HepG2 (cell line): ENCODE results near the gene SAC3D1. TPM values are rescaled to one million over a fixed set of nuclear protein-coding genes. Genes with fewer than 3 reads are reported as not detected.

Experiments
- ATAC-seq: fragments of 200-7000 bp; cut with Tn5 transposase; 3 replicates; pipeline ENCODE4 v1.9.1; 2020; ENCODE audit warnings: mild to moderate bottlenecking, moderate library complexity
- BruUV-seq: library from RNA; stranded (reverse); fragments of 400-500 nt; replicated peaks from 2 replicates; lab custom pipeline; 2021; lab: Mats Ljungman, UMichigan
- CTCF ChIA-PET: fragments of 300-600 bp; formaldehyde crosslinking; extraction: SDS; loops from one replicate; lab custom pipeline; 2021; ENCODE audit warnings: low total read pairs, inconsistent platforms, low intra/inter-chr PET ratio; lab: Yijun Ruan, JAX
- POLR2A ChIA-PET: fragments of 350-600 bp; sonication (Branson Sonifier 250); formaldehyde crosslinking; loops from one replicate; lab custom pipeline; 2020; ENCODE audit warnings: antibody characterized with exemption, inconsistent platforms; lab: Yijun Ruan, JAX
- DNase-seq: peaks from one replicate; pipeline ENCODE4 v3.0.0-alpha.2; 2015; ENCODE audit warnings: low spot score
- FAIRE-seq: peaks from 3 replicates; lab custom pipeline; 2011; peaks lifted over from hg19 to GRCh38; lab: Jason Lieb, UNC
- H2AFZ ChIP-seq: one replicate; pipeline ENCODE4 v1.6.1; 2011; ENCODE audit warnings: low read length, inconsistent platforms
- H3K27ac ChIP-seq: fragments of 300-600 bp; 3 replicates; pipeline ENCODE4 v1.8.0; 2011; ENCODE audit warnings: mixed run types, mild to moderate bottlenecking, mixed read lengths, low read length, inconsistent platforms; ENCODE audit not compliant: insufficient read depth; ENCODE audit errors: extremely low read length
- H3K27me3 ChIP-seq, 2 experiments: fragments of 200-600 bp in 1 of 2; 2 replicates in 1 of 2; 3 replicates in 1 of 2; pipeline versions ENCODE4 v1.6.0 to v1.8.0; 2011; ENCODE audit warnings: low read length in 2 of 2, mild to moderate bottlenecking in 2 of 2, moderate library complexity in 2 of 2, inconsistent platforms in 1 of 2; ENCODE audit not compliant: insufficient read depth in 2 of 2, control insufficient read depth in 1 of 2
- H3K36me3 ChIP-seq, 2 experiments: fragments of 200-600 bp in 1 of 2; replicated peaks in 1 of 2; 2 replicates in 1 of 2; 3 replicates in 1 of 2; pipeline versions ENCODE4 v1.5.1 to v1.8.0; 2011; ENCODE audit warnings: low read length in 2 of 2, inconsistent platforms in 1 of 2; ENCODE audit not compliant: insufficient read depth in 2 of 2, control insufficient read depth in 1 of 2
- H3K4me1 ChIP-seq: 2 replicates; pipeline ENCODE4 v1.5.1; 2012; ENCODE audit warnings: low read length, inconsistent platforms; ENCODE audit not compliant: insufficient read depth
- H3K4me2 ChIP-seq: 2 replicates; pipeline ENCODE4 v1.6.0; 2011; ENCODE audit warnings: low read depth, low read length, inconsistent platforms
- H3K4me3 ChIP-seq, 3 experiments: fragments of 200-600 bp in 1 of 3; sonication (generic), shearing (Covaris generic) in 1 of 3; replicated peaks in 1 of 3; 2 replicates each; pipeline ENCODE4 v1.5.1; 2011 to 2016; ENCODE audit warnings: low read length in 3 of 3, inconsistent platforms in 2 of 3, low read depth in 2 of 3, mild to moderate bottlenecking in 2 of 3, control low read depth in 1 of 3, mixed read lengths in 1 of 3; ENCODE audit not compliant: insufficient read depth in 1 of 3
- H3K79me2 ChIP-seq: one replicate; pipeline ENCODE4 v1.6.1; 2011; ENCODE audit warnings: low read length, inconsistent platforms; ENCODE audit not compliant: insufficient read depth
- H3K9ac ChIP-seq: 2 replicates; pipeline ENCODE4 v1.6.0; 2011; ENCODE audit warnings: mild to moderate bottlenecking, low read depth, low read length, inconsistent platforms; ENCODE audit not compliant: insufficient read depth
- H3K9me3 ChIP-seq: 2 replicates; pipeline ENCODE4 v1.5.1; 2012; ENCODE audit warnings: mild to moderate bottlenecking, low read length
- H4K20me1 ChIP-seq: 2 replicates; pipeline ENCODE4 v1.6.0; 2011; ENCODE audit warnings: inconsistent platforms, mild to moderate bottlenecking, low read length, moderate library complexity; ENCODE audit not compliant: insufficient read depth
- ATF6 ChIP-seq: sonication (generic); formaldehyde crosslinking; conservative IDR thresholded peaks from 2 replicates; pipeline ENCODE4 v1.4.0; 2020; ENCODE audit warnings: missing genetic modification reagents
- GABPB1 ChIP-seq: IDR thresholded peaks from 2 replicates; pipeline ENCODE4 v1.6.1; 2016; ENCODE audit warnings: mild to moderate bottlenecking, missing genetic modification reagents, moderate library complexity, missing compliant biosample characterization
- HDAC1 ChIP-seq: sonication (generic); formaldehyde crosslinking; IDR thresholded peaks from 2 replicates; pipeline ENCODE4 v1.5.1; 2020; ENCODE audit warnings: mild to moderate bottlenecking, missing genetic modification reagents
- KDM5B ChIP-seq: sonication (generic); formaldehyde crosslinking; IDR thresholded peaks from 2 replicates; pipeline ENCODE4 v1.4.0; 2020; ENCODE audit warnings: missing genetic modification reagents, mild to moderate bottlenecking, borderline replicate concordance
- RAD21 ChIP-seq: fragments of 450-650 bp; formaldehyde crosslinking; IDR thresholded peaks from 2 replicates; pipeline ENCODE4 v1.5.0; 2020; ENCODE audit warnings: mild to moderate bottlenecking
- YEATS4 ChIP-seq: sonication (generic); formaldehyde crosslinking; IDR thresholded peaks from 2 replicates; pipeline ENCODE4 v1.4.0; 2020; ENCODE audit warnings: missing genetic modification reagents, borderline replicate concordance
- ZFX ChIP-seq: sonication (generic); formaldehyde crosslinking; IDR thresholded peaks from 2 replicates; pipeline ENCODE4 v1.4.0; 2020; ENCODE audit warnings: mild to moderate bottlenecking, low read depth, missing genetic modification reagents, moderate library complexity
- ZFY ChIP-seq: sonication (generic); formaldehyde crosslinking; IDR thresholded peaks from 2 replicates; pipeline ENCODE4 v1.4.0; 2020; ENCODE audit warnings: missing genetic modification reagents
- ZNF33B ChIP-seq: sonication (generic); formaldehyde crosslinking; IDR thresholded peaks from 2 replicates; pipeline ENCODE4 v1.5.1; 2020; ENCODE audit warnings: mild to moderate bottlenecking, missing genetic modification reagents
- ZNF687 ChIP-seq: sonication (generic); formaldehyde crosslinking; IDR thresholded peaks from 2 replicates; pipeline ENCODE4 v1.5.1; 2020; ENCODE audit warnings: mild to moderate bottlenecking, missing genetic modification reagents, moderate library complexity
- WGBS: methylation state at CpG from one replicate; pipeline ENCODE4 v1.1.6; 2017; ENCODE audit warnings: low lambda C conversion rate; 5-methylcytosine and 5-hydroxymethylcytosine counted together
- in situ Hi-C: cut with HindIII; loops from 2 replicates; pipeline ENCODE4 v1.10.0; 2017; ENCODE audit warnings: low pct_unique_long_range_greater_than_20kb; ENCODE audit not compliant: extremely low pct_ligation_motif_present
- intact Hi-C: fragments of 100-400 bp; cut with micrococcal nuclease; formaldehyde crosslinking; loops from one replicate; pipeline ENCODE4 v1.10.0; 2022; ENCODE audit not compliant: unreplicated experiment
- polyA plus RNA-seq, 8 experiments: library from polyadenylated mRNA; depleted of rRNA in 3 of 8; stranded (reverse) in 7 of 8; unstranded in 1 of 8; fragments of >200 nt; fragmentation: Illumina TruSeq in 4 of 8; extraction: Trizol in 4 of 8; gene quantifications; 2 replicates each; pipeline versions ENCODE4 v1.2.1 to v1.2.3, GENCODE V29; 2011 to 2016; ENCODE audit warnings: low read depth in 4 of 8, missing spikeins in 1 of 8, mixed read lengths in 1 of 8; ENCODE audit not compliant: insufficient read depth in 1 of 8
- total RNA-seq, 5 experiments: library from RNA; depleted of rRNA; stranded (reverse); fragments of >200 nt; fragmentation: Illumina TruSeq; extraction: Trizol; gene quantifications; 2 replicates each; pipeline ENCODE4 v1.2.3, GENCODE V29; 2016; ENCODE audit warnings: low read depth in 1 of 5
- TF ChIP-seq, protein P1 (sequence below): sonication (generic); formaldehyde crosslinking; IDR thresholded peaks from 2 replicates; pipeline ENCODE4 v1.4.0; 2020; ENCODE audit warnings: mild to moderate bottlenecking, missing genetic modification reagents, borderline replicate concordance
- TF ChIP-seq, protein P2 (sequence below): sonication (generic); formaldehyde crosslinking; IDR thresholded peaks from 2 replicates; pipeline ENCODE4 v1.9.0; 2021; ENCODE audit warnings: missing genetic modification reagents, mild to moderate bottlenecking, borderline replicate concordance

Gene SAC3D1
- total and polyA plus RNA-seq, 2 of the 13 experiments (the other 11 are each of a cell fraction or from before 2014, with no cell fraction given): 7.4 to 36.3 TPM

DNA sequence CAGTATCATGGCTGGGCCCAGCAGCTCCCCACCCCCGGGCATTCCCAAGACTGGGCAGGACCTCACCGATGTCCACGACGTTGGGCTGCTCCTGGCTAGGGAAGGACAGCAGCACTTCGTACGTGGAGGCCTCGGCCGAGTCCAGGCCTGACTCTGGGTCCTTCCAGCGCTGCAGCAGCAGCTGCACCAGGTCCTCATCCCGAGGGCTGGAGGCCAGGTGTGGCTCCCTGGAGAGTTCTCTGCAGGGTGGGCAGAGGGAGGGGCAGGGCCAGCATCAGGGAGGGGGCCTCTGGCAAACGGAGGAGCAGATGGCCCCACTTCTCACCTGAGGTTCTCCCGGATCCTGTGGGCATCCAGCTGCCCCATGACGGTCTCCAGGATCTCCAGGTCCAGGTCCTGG lies 17.0 kb downstream of the SAC3D1 start:
- in situ Hi-C loops: no loop called here
- TF ChIP-seq ZNF687 (CRISPR knock-in tag) (peak; percentile 80), HDAC1 (CRISPR knock-in tag) (peak; percentile 4; the same call in 1 of the 2 replicates), KDM5B (CRISPR knock-in tag) (0 out of 2 replicates have a peak, but pooled peaks have one; percentile 40), ZNF33B (CRISPR knock-in tag) (no peak), ZFY (CRISPR knock-in tag) (peak; percentile 77), ZFX (peak; percentile 72; the same call in 1 of the 2 replicates), RAD21 (CRISPR knock-in tag) (peak; percentile 17; the same call in 1 of the 2 replicates), YEATS4 (CRISPR knock-in tag) (0 out of 2 replicates have a peak, but pooled peaks have one; percentile 13), ATF6 (CRISPR knock-in tag) (no peak), GABPB1 (peak; percentile 6; the same call in 1 of the 2 replicates)
- TF ChIP-seq, protein P1, sequence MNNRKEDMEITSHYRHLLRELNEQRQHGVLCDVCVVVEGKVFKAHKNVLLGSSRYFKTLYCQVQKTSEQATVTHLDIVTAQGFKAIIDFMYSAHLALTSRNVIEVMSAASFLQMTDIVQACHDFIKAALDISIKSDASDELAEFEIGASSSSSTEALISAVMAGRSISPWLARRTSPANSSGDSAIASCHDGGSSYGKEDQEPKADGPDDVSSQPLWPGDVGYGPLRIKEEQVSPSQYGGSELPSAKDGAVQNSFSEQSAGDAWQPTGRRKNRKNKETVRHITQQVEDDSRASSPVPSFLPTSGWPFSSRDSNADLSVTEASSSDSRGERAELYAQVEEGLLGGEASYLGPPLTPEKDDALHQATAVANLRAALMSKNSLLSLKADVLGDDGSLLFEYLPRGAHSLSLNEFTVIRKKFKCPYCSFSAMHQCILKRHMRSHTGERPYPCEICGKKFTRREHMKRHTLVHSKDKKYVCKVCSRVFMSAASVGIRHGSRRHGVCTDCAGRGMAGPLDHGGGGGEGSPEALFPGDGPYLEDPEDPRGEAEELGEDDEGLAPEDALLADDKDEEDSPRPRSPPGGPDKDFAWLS (CRISPR knock-in tag): no peak
- TF ChIP-seq, protein P2, sequence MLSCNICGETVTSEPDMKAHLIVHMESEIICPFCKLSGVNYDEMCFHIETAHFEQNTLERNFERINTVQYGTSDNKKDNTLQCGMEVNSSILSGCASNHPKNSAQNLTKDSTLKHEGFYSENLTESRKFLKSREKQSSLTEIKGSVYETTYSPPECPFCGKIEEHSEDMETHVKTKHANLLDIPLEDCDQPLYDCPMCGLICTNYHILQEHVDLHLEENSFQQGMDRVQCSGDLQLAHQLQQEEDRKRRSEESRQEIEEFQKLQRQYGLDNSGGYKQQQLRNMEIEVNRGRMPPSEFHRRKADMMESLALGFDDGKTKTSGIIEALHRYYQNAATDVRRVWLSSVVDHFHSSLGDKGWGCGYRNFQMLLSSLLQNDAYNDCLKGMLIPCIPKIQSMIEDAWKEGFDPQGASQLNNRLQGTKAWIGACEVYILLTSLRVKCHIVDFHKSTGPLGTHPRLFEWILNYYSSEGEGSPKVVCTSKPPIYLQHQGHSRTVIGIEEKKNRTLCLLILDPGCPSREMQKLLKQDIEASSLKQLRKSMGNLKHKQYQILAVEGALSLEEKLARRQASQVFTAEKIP (CRISPR knock-in tag): no peak

More for the DNA sequence above, 17.0 kb downstream of the SAC3D1 start:
- Histone ChIP-seq H3K4me1 (peaks cover 61% of the 10 kb centered on the region), H3K9me3 (no peaks in the 10 kb centered on the region), H3K4me3 (peak overlapping the region; percentile 32 to 75 (median 57); a peak in 5 of 6 replicates), H3K79me2 (no peaks in the 10 kb centered on the region), H2AFZ (no peak overlapping the region), H3K27me3 (no peaks in the 10 kb centered on the region), H4K20me1 (no peaks in the 10 kb centered on the region), H3K4me2 (peak overlapping the region; percentile 82), H3K9ac (peak overlapping the region; percentile 42), H3K27ac (peak overlapping the region; percentile 24), H3K36me3 (no peaks in the 10 kb centered on the region)
- ChIA-PET CTCF (no interaction called here), POLR2A (interaction anchor here (0.6 to 4.1 kb wide), 11 partner anchors 9 to 112 kb away, joined by 3 to 39 read pairs (median 6); partner anchors contain the start of genes ARL2, FAU, MRPL49 and SAC3D1)
- no peak for DNase-seq
- WGBS: no CpG with 5 or more reads among the region's 13 CpGs
- ATAC-seq: peak; percentile 64
- no peak for FAIRE-seq
- intact Hi-C loops: no loop called here
- BruUV-seq: no TSS peak
